ENCODE data around the gene SLC47A1.

GRCh38 chr17:19513897-19514488, 19.7 kb upstream of the SLC47A1 start:
- peak; percentile 90 to 94 (median 93) for TF ChIP-seq CTCF (IDR thresholded peaks at IDR 0.05 in 4 of 5, conservative IDR thresholded peaks at IDR 0.05 in 1 of 5)
- no peak for TF ChIP-seq POLR2A (IDR thresholded peaks at IDR 0.05)
